ENCODE data around the gene BIN2.

- TF ChIP-seq SIN3A (IDR thresholded peaks at IDR 0.05; ENCODE audit: borderline replicate concordance, insufficient read depth, low read length) (no peak), TAF1 (IDR thresholded peaks at IDR 0.05; ENCODE audit: borderline replicate concordance, insufficient read depth, low read length) (no peak), POLR2AphosphoS5 (IDR thresholded peaks at IDR 0.05; ENCODE audit: low read depth, low read length) (no peak), REST (IDR thresholded peaks at IDR 0.05; ENCODE audit: insufficient read depth in 1 of 2, low read depth in 2 of 2, low read length in 2 of 2) (no peak)
Measured at GRCh38 chr12:51326698-51327439, 2.9 kb upstream of the BIN2 start.

Measured in PFSK-1 (cell line).